Thoracic aorta (tissue), 2 donors: Measurements from ENCODE around the gene COA1. TPM values are rescaled to one million over a fixed set of nuclear protein-coding genes. Genes with fewer than 3 reads are reported as not detected.

Experiments
- ATAC-seq: fragments of 150-250 bp; one replicate; pipeline ENCODE4 v1.8.0; 2017; ENCODE audit warnings: low read depth; ENCODE audit not compliant: insufficient number of reproducible peaks, low FRiP score
- DNase-seq: peaks from one replicate; pipeline ENCODE4 v3.0.0-alpha.2; 2020; ENCODE audit warnings: low spot score
- H3K27ac ChIP-seq, 2 donors: fragments of 200-600 bp; sonication (generic); 1 replicate in 1 of 2; 2 replicates in 1 of 2; pipeline ENCODE4 v1.5.1; 2016; ENCODE audit warnings: mild to moderate bottlenecking in 2 of 2, moderate library complexity in 2 of 2
- H3K27me3 ChIP-seq: fragments of 200-600 bp; sonication (generic); replicated peaks from 2 replicates; pipeline ENCODE4 v1.6.0; 2016; ENCODE audit warnings: mild to moderate bottlenecking; ENCODE audit not compliant: insufficient read depth
- H3K36me3 ChIP-seq: fragments of 200-600 bp; sonication (generic); one replicate; pipeline ENCODE4 v1.5.1; 2016
- H3K4me1 ChIP-seq, 2 donors: fragments of 200-600 bp; sonication (generic); 1 replicate in 1 of 2; 2 replicates in 1 of 2; pipeline versions ENCODE4 v1.5.1 to v1.6.0; 2016; ENCODE audit warnings: low read depth in 2 of 2, mild to moderate bottlenecking in 1 of 2; ENCODE audit not compliant: control insufficient read depth in 1 of 2
- H3K4me3 ChIP-seq: fragments of 200-600 bp; sonication (generic); 2 replicates; pipeline ENCODE4 v1.5.1; 2016; ENCODE audit warnings: mild to moderate bottlenecking
- H3K9me3 ChIP-seq: fragments of 200-600 bp; sonication (generic); 2 replicates; pipeline ENCODE4 v1.5.1; 2016
- total RNA-seq, 2 donors: library from RNA; depleted of rRNA; stranded (reverse); fragments of >200 nt; gene quantifications; one replicate each; pipeline versions ENCODE4 v1.1.0 to v1.2.3, GENCODE V29; 2016
- TF ChIP-seq, protein P1 (sequence below): fragments of 200-600 bp; sonication (generic); IDR thresholded peaks from one replicate; pipeline ENCODE4 v1.5.1; 2019; ENCODE audit warnings: antibody characterized with exemption

COA1 gene
- total RNA-seq, 2 donors from 2014 or later: 39.9 to 77.4 TPM

DNA sequence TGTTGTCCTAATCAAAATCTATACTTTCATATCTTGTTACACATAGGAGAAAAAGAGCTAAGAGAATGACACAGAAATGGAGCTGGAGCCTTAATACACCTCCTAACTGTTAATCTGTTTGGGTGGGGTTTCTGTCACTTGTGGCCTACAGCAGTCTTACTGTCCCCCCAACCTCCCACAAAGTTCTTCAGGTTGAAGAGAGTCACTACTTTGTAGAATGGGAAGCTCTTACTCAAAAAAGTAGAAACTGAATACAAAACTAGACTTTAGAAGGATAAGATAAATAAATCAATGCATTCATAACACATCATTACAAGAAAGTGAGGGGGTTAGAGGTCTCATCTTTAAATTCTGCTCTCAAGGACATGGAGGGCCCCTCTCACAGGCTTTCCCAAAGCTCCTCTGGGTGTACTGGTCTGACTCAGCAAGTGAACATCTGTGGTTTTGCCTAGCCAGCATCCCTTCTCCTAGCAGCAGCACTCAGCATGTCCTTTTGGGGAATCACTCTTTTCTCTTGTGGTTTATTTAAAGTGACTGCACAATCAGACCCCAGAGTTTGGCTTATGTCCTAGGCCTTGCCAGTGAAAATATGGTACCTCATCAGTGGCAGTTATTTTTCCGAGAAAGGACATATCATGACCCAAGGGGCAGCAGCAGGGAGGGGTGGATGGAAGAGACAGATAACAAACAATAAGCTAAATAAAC is 27.2 kb upstream of the COA1 start:
- no peaks in the 10 kb centered on the region for H3K9me3 ChIP-seq
- ATAC-seq: no peak
- DNase-seq: no peak
- H3K4me3 ChIP-seq: no peak overlapping the region
- H3K4me1 ChIP-seq: peaks cover 3 to 13% of the 10 kb centered on the region in 2 donors
- no peak overlapping the region for H3K27ac ChIP-seq
- H3K36me3 ChIP-seq: no peaks in the 10 kb centered on the region
- H3K27me3 ChIP-seq: no peaks in the 10 kb centered on the region
- TF ChIP-seq, protein P1, sequence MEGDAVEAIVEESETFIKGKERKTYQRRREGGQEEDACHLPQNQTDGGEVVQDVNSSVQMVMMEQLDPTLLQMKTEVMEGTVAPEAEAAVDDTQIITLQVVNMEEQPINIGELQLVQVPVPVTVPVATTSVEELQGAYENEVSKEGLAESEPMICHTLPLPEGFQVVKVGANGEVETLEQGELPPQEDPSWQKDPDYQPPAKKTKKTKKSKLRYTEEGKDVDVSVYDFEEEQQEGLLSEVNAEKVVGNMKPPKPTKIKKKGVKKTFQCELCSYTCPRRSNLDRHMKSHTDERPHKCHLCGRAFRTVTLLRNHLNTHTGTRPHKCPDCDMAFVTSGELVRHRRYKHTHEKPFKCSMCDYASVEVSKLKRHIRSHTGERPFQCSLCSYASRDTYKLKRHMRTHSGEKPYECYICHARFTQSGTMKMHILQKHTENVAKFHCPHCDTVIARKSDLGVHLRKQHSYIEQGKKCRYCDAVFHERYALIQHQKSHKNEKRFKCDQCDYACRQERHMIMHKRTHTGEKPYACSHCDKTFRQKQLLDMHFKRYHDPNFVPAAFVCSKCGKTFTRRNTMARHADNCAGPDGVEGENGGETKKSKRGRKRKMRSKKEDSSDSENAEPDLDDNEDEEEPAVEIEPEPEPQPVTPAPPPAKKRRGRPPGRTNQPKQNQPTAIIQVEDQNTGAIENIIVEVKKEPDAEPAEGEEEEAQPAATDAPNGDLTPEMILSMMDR: no peak

DNA sequence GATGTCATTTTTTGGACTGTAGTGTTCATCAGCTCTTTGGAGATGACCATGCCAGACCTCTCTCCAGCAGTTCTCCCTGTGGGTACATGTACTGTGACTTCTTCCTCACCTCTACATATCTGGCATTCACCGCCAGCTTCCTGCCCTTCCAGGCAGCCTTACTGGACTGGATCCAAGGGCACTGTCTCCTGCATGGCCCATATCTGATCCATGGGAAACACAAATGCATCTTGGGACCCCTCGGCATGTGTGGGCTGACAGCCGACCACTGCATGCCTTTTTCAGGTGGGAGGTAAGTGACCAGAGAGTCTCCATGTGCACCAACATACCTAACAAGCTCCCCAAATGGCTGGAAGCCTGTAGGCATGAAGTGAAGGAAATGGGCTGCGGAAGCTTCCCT is 25.3 kb upstream of the COA1 start:
- Histone ChIP-seq H3K4me1 (peaks cover 0 to 9% of the 10 kb centered on the region in 2 donors), H3K27ac (no peak overlapping the region), H3K9me3 (no peaks in the 10 kb centered on the region), H3K4me3 (no peak overlapping the region), H3K36me3 (no peaks in the 10 kb centered on the region), H3K27me3 (no peaks in the 10 kb centered on the region)
- DNase-seq (no peak), ATAC-seq (no peak)
- TF ChIP-seq, protein P1: no peak

DNA sequence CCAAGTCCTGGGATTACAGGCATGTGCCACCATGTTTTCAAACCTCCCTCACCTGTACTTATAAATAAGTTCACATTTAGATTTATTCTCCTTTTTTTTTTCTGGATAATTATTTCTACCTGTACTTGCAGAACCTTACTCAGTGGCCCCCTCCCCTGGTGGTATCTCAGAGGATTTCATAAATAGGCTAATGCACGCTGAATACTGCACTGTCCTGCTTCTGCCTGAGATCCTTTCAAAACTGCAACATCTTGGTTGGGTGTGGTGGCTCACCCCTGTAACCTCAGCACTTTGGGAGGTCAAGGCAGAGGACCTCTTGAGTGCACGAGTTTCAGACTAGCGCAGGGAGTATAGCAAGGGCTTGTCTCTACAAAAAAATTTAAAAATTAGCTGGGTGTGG is 24.5 kb upstream of the COA1 start:
- Histone ChIP-seq H3K36me3 (no peaks in the 10 kb centered on the region), H3K9me3 (no peaks in the 10 kb centered on the region), H3K27ac (no peak overlapping the region), H3K27me3 (no peaks in the 10 kb centered on the region), H3K4me3 (no peak overlapping the region), H3K4me1 (peaks cover 0 to 9% of the 10 kb centered on the region in 2 donors)
- DNase-seq (no peak), ATAC-seq (no peak)
- TF ChIP-seq, protein P1: no peak

DNA sequence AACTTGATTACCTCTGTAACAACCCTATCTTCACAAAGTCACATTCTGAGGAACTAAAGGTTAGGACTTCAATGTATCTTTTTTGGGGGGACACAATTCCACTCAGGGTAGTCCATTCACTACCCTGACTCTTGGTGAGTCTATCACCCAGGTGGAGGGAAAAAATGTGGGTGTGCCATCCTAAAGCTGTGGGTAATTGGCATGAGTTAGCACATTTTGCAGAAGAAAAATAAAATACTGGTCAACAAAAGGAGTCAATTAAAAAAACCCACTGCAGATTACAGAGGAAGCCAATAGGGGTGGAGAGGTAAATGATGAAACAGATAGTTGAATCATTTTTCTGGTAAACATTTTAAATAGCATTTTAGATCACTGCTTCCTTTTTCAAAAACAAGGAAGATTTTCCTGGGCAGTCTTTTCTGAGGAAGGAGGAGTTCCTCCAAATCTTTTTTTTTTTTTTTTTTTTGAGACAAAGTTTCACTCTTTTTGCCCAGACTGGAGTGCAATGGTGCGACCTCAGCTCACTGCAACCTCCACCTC is 24.0 kb upstream of the COA1 start:
- Histone ChIP-seq H3K27me3 (no peaks in the 10 kb centered on the region), H3K4me1 (peaks cover 0 to 9% of the 10 kb centered on the region in 2 donors), H3K4me3 (no peak overlapping the region), H3K9me3 (no peaks in the 10 kb centered on the region), H3K36me3 (no peaks in the 10 kb centered on the region), H3K27ac (no peak overlapping the region)
- TF ChIP-seq, protein P1: no peak
- no peak for DNase-seq
- ATAC-seq: no peak

DNA sequence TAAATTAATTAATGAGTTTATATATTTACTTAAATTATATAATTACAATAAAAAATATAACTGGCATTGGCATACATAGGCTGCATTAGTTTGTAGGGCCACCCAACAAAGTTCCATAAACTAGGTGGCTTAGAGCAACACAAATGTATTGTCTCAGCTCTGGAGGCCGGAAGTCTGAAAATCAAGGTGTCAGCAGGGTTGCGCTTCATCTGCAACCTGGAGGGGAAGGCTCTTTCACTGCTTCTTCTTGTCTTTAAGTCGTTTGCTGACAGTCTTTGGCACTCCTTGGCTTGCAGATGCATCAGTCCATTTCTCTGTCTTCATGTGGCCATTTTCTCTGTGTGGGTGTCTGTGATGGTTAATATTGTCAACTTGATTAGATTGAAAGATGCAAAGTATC is 23.1 kb upstream of the COA1 start:
- H3K27me3 ChIP-seq: no peaks in the 10 kb centered on the region
- H3K9me3 ChIP-seq: no peaks in the 10 kb centered on the region
- no peak overlapping the region for H3K4me3 ChIP-seq
- H3K27ac ChIP-seq: no peak overlapping the region
- ATAC-seq: no peak
- no peak for DNase-seq
- no peaks in the 10 kb centered on the region for H3K36me3 ChIP-seq
- no peaks in the 10 kb centered on the region for H3K4me1 ChIP-seq
- TF ChIP-seq, protein P1: no peak
